ENCODE results near the gene TRIM62. TPM values are rescaled to one million over a fixed set of nuclear protein-coding genes. Genes with fewer than 3 reads are reported as not detected.

TRIM62 gene
- 1.8 to 2.4 TPM (median 2.1 TPM) in 5 replicates for total RNA-seq (2022; extraction: Qiagen RNA extraction)

DNA sequence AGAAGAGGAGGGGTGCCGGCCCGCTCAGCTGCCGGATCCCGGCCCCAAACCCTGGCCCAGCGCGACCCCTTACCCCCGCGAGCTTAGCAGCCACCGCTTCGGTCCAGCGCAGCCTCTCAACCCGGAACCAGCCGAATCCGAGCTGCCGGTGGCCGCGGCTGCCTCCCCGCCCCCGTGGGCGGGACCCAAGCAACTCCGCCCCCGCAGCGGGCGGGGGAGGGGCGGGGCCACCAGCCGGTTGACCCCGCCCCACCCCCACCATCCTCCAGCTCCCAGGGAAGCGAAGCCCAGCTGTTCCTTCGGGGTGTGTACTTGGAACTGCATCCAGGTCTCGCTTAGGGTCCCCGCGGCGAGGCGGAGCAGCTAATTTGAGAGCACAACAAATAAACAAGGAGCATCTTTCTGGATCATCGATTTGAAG lies at the start of gene TRIM62:
Gene TRIM62, minus strand, starts transcription at position 123 of the 421 bp plus-strand sequence. CDS start 611 bp downstream, outside the sequence.

Other genes with a start within 250 kb of the TRIM62 start
- 16.7 to 20.1 TPM (median 18.1 TPM) in 5 replicates for gene RNF19B, start 217.2 kb downstream of the TRIM62 start, total RNA-seq (2022; extraction: Qiagen RNA extraction)
- gene AK2, start 145.2 kb downstream of the TRIM62 start, total RNA-seq (2022; extraction: Qiagen RNA extraction): 146 to 162 TPM (median 159 TPM) in 5 replicates
- gene AZIN2, start 100.9 kb downstream of the TRIM62 start, total RNA-seq (2022; extraction: Qiagen RNA extraction): 0.67 to 0.87 TPM (median 0.86 TPM) in 5 replicates
- gene ZNF362, start 74.4 kb upstream of the TRIM62 start, total RNA-seq (2022; extraction: Qiagen RNA extraction): 7.6 to 13.0 TPM (median 11.2 TPM) in 5 replicates
- gene A3GALT2, start 139.1 kb upstream of the TRIM62 start, total RNA-seq (2022; extraction: Qiagen RNA extraction): not detected in 5 replicates
- gene PHC2, start 249.1 kb upstream of the TRIM62 start, total RNA-seq (2022; extraction: Qiagen RNA extraction): 89.7 to 115 TPM (median 109 TPM) in 5 replicates